H1 (cell line): ENCODE data around the gene AGAP3. TPM values are rescaled to one million over a fixed set of nuclear protein-coding genes. Genes with fewer than 3 reads are reported as not detected.

Source experiments
- CTCF ChIA-PET: fragments of 300-600 bp; sonication (Branson Sonifier 250); formaldehyde crosslinking; loops from one replicate; lab custom pipeline; 2021; ENCODE audit not compliant: partially characterized antibody; lab: Charles Lee
- POLR2A ChIA-PET: fragments of 300-600 bp; sonication (Branson Sonifier 250); formaldehyde crosslinking; loops from one replicate; lab custom pipeline; 2021; ENCODE audit warnings: inconsistent platforms; ENCODE audit not compliant: partially characterized antibody; lab: Charles Lee
- DNase-seq, 2 experiments: peaks; one replicate each; pipeline versions ENCODE4 v3.0.0 to v3.0.0-alpha.2; 2010 to 2022; ENCODE audit warnings: low spot score in 2 of 2, low read depth in 1 of 2, mixed read lengths in 1 of 2
- FAIRE-seq: peaks from 2 replicates; lab custom pipeline; 2011; peaks lifted over from hg19 to GRCh38; lab: Jason Lieb, UNC
- H2AFZ ChIP-seq: 2 replicates; pipeline ENCODE4 v1.8.1; 2012; ENCODE audit warnings: low read length, inconsistent platforms
- H2AK5ac ChIP-seq: 2 replicates; pipeline ENCODE4 v1.6.1; 2013; ENCODE audit warnings: low read depth, low read length
- H2BK120ac ChIP-seq: replicated peaks from 2 replicates; pipeline ENCODE3; 2013; ENCODE audit warnings: low read depth, low read length, inconsistent platforms
- H2BK12ac ChIP-seq: 2 replicates; pipeline ENCODE4 v1.6.1; 2013; ENCODE audit warnings: low read depth, low read length
- H2BK15ac ChIP-seq: 2 replicates; pipeline ENCODE4 v1.6.1; 2013; ENCODE audit warnings: low read length
- H2BK20ac ChIP-seq: 2 replicates; pipeline ENCODE4 v1.6.1; 2013; ENCODE audit warnings: low read length
- H2BK5ac ChIP-seq: 2 replicates; pipeline ENCODE4 v1.6.1; 2013; ENCODE audit warnings: low read depth, low read length
- H3K14ac ChIP-seq: 2 replicates; pipeline ENCODE4 v1.6.1; 2013; ENCODE audit warnings: inconsistent platforms; ENCODE audit not compliant: insufficient read length
- H3K18ac ChIP-seq: 2 replicates; pipeline ENCODE4 v1.6.1; 2013; ENCODE audit warnings: low read length; ENCODE audit errors: extremely low read depth
- H3K23ac ChIP-seq: 2 replicates; pipeline ENCODE4 v1.6.1; 2013; ENCODE audit warnings: inconsistent platforms; ENCODE audit not compliant: insufficient read length
- H3K23me2 ChIP-seq: 2 replicates; pipeline ENCODE4 v1.6.1; 2013; ENCODE audit warnings: low read depth, low read length
- H3K27ac ChIP-seq: 2 replicates; pipeline ENCODE4 v1.6.1; 2011; ENCODE audit warnings: low read depth, low read length, inconsistent platforms
- H3K27me3 ChIP-seq, 4 experiments: replicated peaks in 1 of 4; 1 replicate in 1 of 4; 2 replicates in 3 of 4; pipeline versions ENCODE4 v1.6.1 to v1.8.1; 2011 to 2013; ENCODE audit warnings: low read length in 3 of 4, mild to moderate bottlenecking in 3 of 4, inconsistent platforms in 2 of 4, mixed read lengths in 2 of 4, moderate library complexity in 1 of 4; ENCODE audit not compliant: control insufficient read depth in 3 of 4, insufficient read depth in 3 of 4; ENCODE audit errors: extremely low read depth in 1 of 4
- H3K36me3 ChIP-seq, 4 experiments: 2 replicates each; pipeline versions ENCODE4 v1.6.1 to v1.8.1; 2011 to 2013; ENCODE audit warnings: mild to moderate bottlenecking in 4 of 4, low read length in 3 of 4, moderate library complexity in 2 of 4, control low read depth in 1 of 4, inconsistent platforms in 1 of 4; ENCODE audit not compliant: insufficient read depth in 4 of 4, control insufficient read depth in 2 of 4
- H3K4ac ChIP-seq: replicated peaks from 2 replicates; pipeline ENCODE3; 2013; ENCODE audit warnings: low read length, low read depth, mixed read lengths, inconsistent platforms; ENCODE audit not compliant: insufficient read length
- H3K4me1 ChIP-seq, 4 experiments: replicated peaks in 1 of 4; 1 replicate in 1 of 4; 2 replicates in 3 of 4; pipeline versions ENCODE4 v1.6.1 to v1.8.1; 2011 to 2013; ENCODE audit warnings: low read length in 3 of 4, inconsistent platforms in 2 of 4, mixed read lengths in 1 of 4; ENCODE audit not compliant: insufficient read depth in 4 of 4, control insufficient read depth in 3 of 4
- H3K4me2 ChIP-seq, 2 experiments: 2 replicates each; pipeline versions ENCODE4 v1.6.1 to v1.8.1; 2011 to 2013; ENCODE audit warnings: low read depth in 2 of 2, low read length in 2 of 2, control low read depth in 1 of 2, inconsistent platforms in 1 of 2, mild to moderate bottlenecking in 1 of 2; ENCODE audit not compliant: insufficient read depth in 1 of 2
- H3K4me3 ChIP-seq, 4 experiments: fragments of 200-600, 300-600 bp in 1 of 4; sonication (generic), shearing (Covaris generic), sonication (Bioruptor Twin) in 1 of 4; 2 replicates each; pipeline versions ENCODE4 v1.5.1 to v1.8.1; 2011 to 2016; ENCODE audit warnings: low read length in 4 of 4, low read depth in 3 of 4, control low read depth in 2 of 4, inconsistent platforms in 2 of 4, mild to moderate bottlenecking in 2 of 4, mixed read lengths in 1 of 4, moderate library complexity in 1 of 4; ENCODE audit not compliant: insufficient read depth in 2 of 4; ENCODE audit errors: extremely low read depth in 1 of 4
- H3K56ac ChIP-seq: replicated peaks from 2 replicates; pipeline ENCODE3; 2013; ENCODE audit warnings: low read depth, mild to moderate bottlenecking, mixed read lengths, low read length, inconsistent platforms; ENCODE audit not compliant: insufficient read length
- H3K79me1 ChIP-seq: 2 replicates; pipeline ENCODE4 v1.6.1; 2013; ENCODE audit warnings: low read depth, low read length, control low read depth
- H3K79me2 ChIP-seq, 2 experiments: 2 replicates each; pipeline versions ENCODE4 v1.6.1 to v1.8.1; 2012 to 2013; ENCODE audit warnings: low read length in 2 of 2, mild to moderate bottlenecking in 2 of 2, inconsistent platforms in 1 of 2; ENCODE audit not compliant: insufficient read depth in 2 of 2, control insufficient read depth in 1 of 2
- H3K9ac ChIP-seq, 4 experiments: replicated peaks in 1 of 4; 1 replicate in 1 of 4; 2 replicates in 3 of 4; pipeline versions ENCODE4 v1.6.1 to v1.8.1; 2011 to 2013; ENCODE audit warnings: low read depth in 3 of 4, low read length in 3 of 4, control low read depth in 2 of 4, mild to moderate bottlenecking in 2 of 4, moderate library complexity in 2 of 4, inconsistent platforms in 1 of 4; ENCODE audit errors: extremely low read depth in 1 of 4
- H3K9me3 ChIP-seq, 2 experiments: 2 replicates each; pipeline versions ENCODE4 v1.6.1 to v1.8.1; 2012 to 2013; ENCODE audit warnings: mild to moderate bottlenecking in 2 of 2, moderate library complexity in 2 of 2, control low read depth in 1 of 2, inconsistent platforms in 1 of 2, low read depth in 1 of 2, low read length in 1 of 2, mixed read lengths in 1 of 2; ENCODE audit not compliant: insufficient read depth in 2 of 2
- H4K20me1 ChIP-seq, 2 experiments: replicated peaks in 1 of 2; 2 replicates each; pipeline versions ENCODE3 to v1.8.1; 2011 to 2013; ENCODE audit warnings: inconsistent platforms in 2 of 2, low read length in 2 of 2, mild to moderate bottlenecking in 1 of 2; ENCODE audit not compliant: insufficient read depth in 2 of 2, control insufficient read depth in 1 of 2
- H4K5ac ChIP-seq: 2 replicates; pipeline ENCODE4 v1.6.1; 2013; ENCODE audit warnings: low read length, low read depth, mixed read lengths, inconsistent platforms; ENCODE audit not compliant: insufficient read length
- H4K8ac ChIP-seq: 2 replicates; pipeline ENCODE4 v1.8.0; 2013; ENCODE audit warnings: mild to moderate bottlenecking, moderate library complexity, low read length, inconsistent platforms; ENCODE audit not compliant: insufficient read depth; ENCODE audit errors: extremely low read depth
- H4K91ac ChIP-seq: replicated peaks from 2 replicates; pipeline ENCODE3; 2013; ENCODE audit warnings: low read length, mixed read lengths, inconsistent platforms; ENCODE audit not compliant: insufficient read length
- BCL11A ChIP-seq, 2 experiments: IDR thresholded peaks; one replicate each; pipeline ENCODE4 v1.6.1; 2011; ENCODE audit warnings: low read depth in 2 of 2, low read length in 2 of 2, mild to moderate bottlenecking in 2 of 2
- CBX5 ChIP-seq: fragments of 300-800, 300-1000 bp; sonication (generic); IDR thresholded peaks from 2 replicates; pipeline ENCODE4 v1.7.1; 2016; ENCODE audit warnings: antibody characterized with exemption, low read length, low read depth
- CREB1 ChIP-seq: IDR thresholded peaks from 2 replicates; pipeline ENCODE4 v1.6.1; 2012; ENCODE audit warnings: inconsistent platforms
- E2F6 ChIP-seq: IDR thresholded peaks from 2 replicates; pipeline ENCODE4 v1.6.1; 2012; ENCODE audit warnings: inconsistent platforms
- EP300 ChIP-seq, 2 experiments: IDR thresholded peaks; 1 replicate in 1 of 2; 2 replicates in 1 of 2; pipeline ENCODE4 v1.6.1; 2011 to 2012; ENCODE audit warnings: low read depth in 2 of 2, low read length in 2 of 2, mild to moderate bottlenecking in 2 of 2, borderline replicate concordance in 1 of 2, inconsistent platforms in 1 of 2, moderate library complexity in 1 of 2
- JUND ChIP-seq: IDR thresholded peaks from 2 replicates; pipeline ENCODE4 v1.6.1; 2011; ENCODE audit warnings: mild to moderate bottlenecking, improper control_type of control experiment, low read length
- PHF8 ChIP-seq: fragments of 200-600 bp; sonication (generic); conservative IDR thresholded peaks from 2 replicates; pipeline ENCODE4 v1.7.1; 2012; ENCODE audit warnings: low read depth, mild to moderate bottlenecking, inconsistent platforms, low read length, moderate library complexity
- POLR2A ChIP-seq, 2 experiments: IDR thresholded peaks; 1 replicate in 1 of 2; 2 replicates in 1 of 2; pipeline ENCODE4 v1.6.1; 2011; ENCODE audit warnings: low read depth in 2 of 2, low read length in 2 of 2, mild to moderate bottlenecking in 2 of 2; ENCODE audit errors: control extremely low read depth in 1 of 2
- SRF ChIP-seq: IDR thresholded peaks from 2 replicates; pipeline ENCODE4 v1.6.1; 2011; ENCODE audit warnings: mild to moderate bottlenecking, low read depth, low read length, moderate library complexity
- SUZ12 ChIP-seq: fragments of 200-600 bp; sonication (generic); IDR thresholded peaks from 2 replicates; pipeline ENCODE4 v1.6.1; 2012; ENCODE audit warnings: mild to moderate bottlenecking, inconsistent platforms, low read length, moderate library complexity, mixed read lengths
- TAF1 ChIP-seq: IDR thresholded peaks from 2 replicates; pipeline ENCODE4 v1.6.1; 2011; ENCODE audit warnings: mild to moderate bottlenecking, low read depth, low read length
- TEAD4 ChIP-seq: IDR thresholded peaks from 2 replicates; pipeline ENCODE4 v1.6.1; 2012; ENCODE audit warnings: low read depth, low read length, inconsistent platforms, mixed read lengths
- WGBS, 2 experiments: shearing (Covaris generic) in 1 of 2; methylation state at CpG; one replicate each; pipeline versions ENCODE4 v1.1.6 to v1.1.7; 2013 to 2015; ENCODE audit warnings: low lambda C conversion rate in 2 of 2, mixed read lengths in 2 of 2, inconsistent platforms in 1 of 2, low coverage in 1 of 2, missing lambda C conversion rate in 1 of 2; ENCODE audit not compliant: insufficient replicate concordance in 2 of 2, insufficient coverage in 1 of 2, insufficient read length in 1 of 2; ENCODE audit errors: extremely low coverage in 1 of 2, missing lambda C conversion rate in 1 of 2; 5-methylcytosine and 5-hydroxymethylcytosine counted together
- polyA plus RNA-seq, 7 experiments: library from polyadenylated mRNA; depleted of rRNA in 3 of 7; stranded (reverse) in 5 of 7; unstranded in 2 of 7; fragments of >200 nt in 5 of 7; fragments of 200-250 nt in 2 of 7; gene quantifications; 1 replicate in 5 of 7; 2 replicates in 1 of 7; 4 replicates in 1 of 7; pipeline versions ENCODE4 v1.2.1 to v1.2.3, GENCODE V29; 2011 to 2013; ENCODE audit warnings: missing spikeins in 2 of 7, mixed read lengths in 2 of 7
- total RNA-seq: library from RNA; stranded (reverse); fragmentation: NEBNext Ultra II Directional; extraction: Animal tissue kit (Norgen Biotek cat#: 25700); gene quantifications from 2 replicates; pipeline ENCODE4 v1.2.1, GENCODE V29; 2021
- TF ChIP-seq, protein P1 (sequence below): IDR thresholded peaks from 2 replicates; pipeline ENCODE4 v1.6.1; 2011; ENCODE audit warnings: low read length, improper control_type of control experiment

Gene AGAP3
- total and polyA plus RNA-seq, 2 of the 8 experiments (the other 6 are each of a cell fraction or from before 2014, with no cell fraction given), result 66.4 to 120 TPM

GRCh38 chr7:151119902-151120301 is 33.6 kb downstream of the AGAP3 start:
- Histone ChIP-seq H3K27me3 (peaks cover 0 to 15% (median 8%) of the 10 kb centered on the region in 4 experiments; a peak in 6 of 7 replicates), H4K20me1 (peaks cover 25 to 45% of the 10 kb centered on the region in 2 experiments), H3K23me2 (peaks cover 2% of the 10 kb centered on the region; the same call in 1 of the 2 replicates), H3K79me1 (peaks cover 2% of the 10 kb centered on the region), H3K27ac (no peak overlapping the region), H2BK120ac (no peak overlapping the region), H3K79me2 (peaks cover 0 to 6% of the 10 kb centered on the region in 2 experiments; a peak in 1 of 4 replicates), H3K14ac (no peak overlapping the region), H3K4me1 (peaks cover 0 to 19% (median 5%) of the 10 kb centered on the region in 4 experiments; a peak in 5 of 7 replicates), H2AK5ac (no peak overlapping the region), H3K4ac (no peak overlapping the region), H2BK5ac (no peak overlapping the region), H3K4me2 (no peak overlapping the region), H3K4me3 (no peak overlapping the region), H2AFZ (no peak overlapping the region), H2BK12ac (no peak overlapping the region), H2BK15ac (no peak overlapping the region), H3K9ac (no peak overlapping the region), H3K18ac (no peak overlapping the region), H2BK20ac (no peak overlapping the region), H4K91ac (no peak overlapping the region), H3K23ac (no peak overlapping the region), H3K36me3 (peaks cover 0 to 30% (median 4%) of the 10 kb centered on the region in 4 experiments; a peak in 3 of 8 replicates), H3K56ac (no peak overlapping the region), H3K9me3 (no peaks in the 10 kb centered on the region), H4K5ac (no peak overlapping the region), H4K8ac (no peak overlapping the region)
- FAIRE-seq, result no peak
- POLR2A ChIA-PET, result no interaction called here
- no peak for DNase-seq
- CTCF ChIA-PET, result interaction anchor here (1.0 to 22.4 kb wide), 16 partner anchors 8 to 221 kb away, joined by 3 to 448 read pairs (median 4); partner anchors contain the start of genes AGAP3 and TMUB1
- 93% methylated on average over 27 of the region's 27 CpGs; no CpG with 5 or more reads in 1 of the 2 experiments for WGBS, 2 experiments
- no peak for TF ChIP-seq PHF8
- no peak for TF ChIP-seq TAF1
- TF ChIP-seq CREB1, result no peak
- TF ChIP-seq SRF, result no peak
- TF ChIP-seq EP300 (IDR thresholded peaks at IDR 0.05; ENCODE audit: borderline replicate concordance in 1 of 2, low read depth in 2 of 2, low read length in 2 of 2), result no peak
- TF ChIP-seq POLR2A (IDR thresholded peaks at IDR 0.05; ENCODE audit: control extremely low read depth in 1 of 2, low read depth in 2 of 2, low read length in 2 of 2), result no peak
- TF ChIP-seq SUZ12, result no peak
- TF ChIP-seq JUND, result no peak
- no peak for TF ChIP-seq E2F6
- TF ChIP-seq, protein P1, sequence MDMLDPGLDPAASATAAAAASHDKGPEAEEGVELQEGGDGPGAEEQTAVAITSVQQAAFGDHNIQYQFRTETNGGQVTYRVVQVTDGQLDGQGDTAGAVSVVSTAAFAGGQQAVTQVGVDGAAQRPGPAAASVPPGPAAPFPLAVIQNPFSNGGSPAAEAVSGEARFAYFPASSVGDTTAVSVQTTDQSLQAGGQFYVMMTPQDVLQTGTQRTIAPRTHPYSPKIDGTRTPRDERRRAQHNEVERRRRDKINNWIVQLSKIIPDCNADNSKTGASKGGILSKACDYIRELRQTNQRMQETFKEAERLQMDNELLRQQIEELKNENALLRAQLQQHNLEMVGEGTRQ, result no peak
- TF ChIP-seq BCL11A (IDR thresholded peaks at IDR 0.05; ENCODE audit: low read depth in 2 of 2, low read length in 2 of 2), result no peak
- no peak for TF ChIP-seq TEAD4
- no peak for TF ChIP-seq CBX5
